Lung (tissue), 12 donors: ENCODE data around the gene KANK2. TPM values are rescaled to one million over a fixed set of nuclear protein-coding genes. Genes with fewer than 3 reads are reported as not detected.

Source experiments
- ATAC-seq: fragments of 200-7000 bp; cut with Tn5 transposase; one replicate; pipeline ENCODE4 v1.9.1; 2020; ENCODE audit warnings: moderate number of reproducible peaks; ENCODE audit not compliant: insufficient read depth, low FRiP score
- DNase-seq, 3 donors: peaks; one replicate each; pipeline ENCODE4 v3.0.0-alpha.2; 2013 to 2017
- H3K27ac ChIP-seq, 2 donors: one replicate each; pipeline ENCODE4 v1.5.1; 2013; ENCODE audit warnings: mild to moderate bottlenecking in 2 of 2, moderate library complexity in 2 of 2, control low read depth in 1 of 2, inconsistent platforms in 1 of 2, low read depth in 1 of 2, low read length in 1 of 2
- H3K27me3 ChIP-seq, 3 donors: one replicate each; pipeline ENCODE4 v1.5.1; 2013; ENCODE audit warnings: low read length in 2 of 3; ENCODE audit not compliant: control insufficient read depth in 3 of 3, insufficient read depth in 3 of 3
- H3K36me3 ChIP-seq, 4 donors: one replicate each; pipeline ENCODE4 v1.5.1; 2013; ENCODE audit warnings: low read length in 4 of 4, mild to moderate bottlenecking in 1 of 4, moderate library complexity in 1 of 4; ENCODE audit not compliant: control insufficient read depth in 4 of 4, insufficient read depth in 4 of 4
- H3K4me1 ChIP-seq, 5 donors: one replicate each; pipeline ENCODE4 v1.5.1; 2013; ENCODE audit warnings: low read length in 5 of 5, mild to moderate bottlenecking in 2 of 5, moderate library complexity in 1 of 5; ENCODE audit not compliant: control insufficient read depth in 5 of 5, insufficient read depth in 5 of 5
- H3K4me3 ChIP-seq: one replicate; pipeline ENCODE4 v1.5.1; 2013; ENCODE audit warnings: mild to moderate bottlenecking, control low read depth, moderate library complexity
- H3K9ac ChIP-seq, 2 donors: one replicate each; pipeline ENCODE4 v1.5.1; 2013; ENCODE audit warnings: low read length in 2 of 2, control low read depth in 1 of 2; ENCODE audit not compliant: insufficient read depth in 1 of 2
- H3K9me3 ChIP-seq, 4 donors: one replicate each; pipeline ENCODE4 v1.5.1; 2013; ENCODE audit warnings: low read length in 3 of 4, mild to moderate bottlenecking in 1 of 4, moderate library complexity in 1 of 4; ENCODE audit not compliant: control insufficient read depth in 4 of 4, insufficient read depth in 3 of 4
- CTCF ChIP-seq: IDR thresholded peaks from 2 replicates; pipeline ENCODE4 v1.5.1; 2012; ENCODE audit warnings: mild to moderate bottlenecking; ENCODE audit errors: control extremely low read depth, extremely low read depth
- WGBS, 2 donors: extraction: QIAGEN DNeasy Blood & Tissue Kit; methylation state at CpG; one replicate each; pipeline ENCODE4 v1.1.7; 2013; 5-methylcytosine and 5-hydroxymethylcytosine counted together
- polyA plus RNA-seq, 2 donors: library from polyadenylated mRNA; stranded (reverse); fragments of 200-250 nt; gene quantifications; one replicate each; pipeline ENCODE4 v1.2.1, GENCODE V29; 2013
- total RNA-seq, 2 donors: library from RNA; depleted of rRNA in 1 of 2; stranded (reverse); fragments of >200 nt in 1 of 2; gene quantifications; one replicate each; pipeline ENCODE4 v1.2.1, GENCODE V29; 2014 to 2021
- donor health status: control.
- donor health status: control.
- donor health status: Bipolar disorder and iron deficiency.
- donor health status: healthy.
- donor health status: DM: yes; HTN: yes; CAD: no.

The KANK2 gene
- total and polyA plus RNA-seq, 4 donors: 90.1 to 164 (median 113) TPM

GRCh38 chr19:11204943-11205349 lies 7.6 kb upstream of the KANK2 start:
- Histone ChIP-seq H3K9ac (no peak overlapping the region), H3K4me1 (peaks cover 0 to 10% (median 0%) of the 10 kb centered on the region in 5 donors), H3K9me3 (no peaks in the 10 kb centered on the region), H3K27ac (peak overlapping the region in 1 of 2 donors; percentile 3), H3K27me3 (no peaks in the 10 kb centered on the region), H3K36me3 (peaks cover 0 to 37% (median 6%) of the 10 kb centered on the region in 4 donors), H3K4me3 (no peak overlapping the region)
- ATAC-seq (no peak), DNase-seq (no peak)
- TF ChIP-seq CTCF: no peak
- 25 to 48% methylated on average over 5 of the region's 5 CpGs for WGBS, 2 donors

GRCh38 chr19:11204076-11204602 lies 6.8 kb upstream of the KANK2 start:
- Histone ChIP-seq H3K4me3 (no peak overlapping the region), H3K27ac (peak overlapping the region; percentile 26 to 90), H3K36me3 (peaks cover 0 to 35% (median 5%) of the 10 kb centered on the region in 4 donors), H3K27me3 (no peaks in the 10 kb centered on the region), H3K9me3 (no peaks in the 10 kb centered on the region), H3K4me1 (peaks cover 0 to 10% (median 0%) of the 10 kb centered on the region in 5 donors), H3K9ac (no peak overlapping the region)
- 76 to 84% methylated on average over 9 of the region's 9 CpGs for WGBS, 2 donors
- DNase-seq: no peak
- no peak for ATAC-seq
- no peak for TF ChIP-seq CTCF

- Histone ChIP-seq H3K27ac (peak overlapping the region; percentile 59 to 90), H3K4me1 (peaks cover 0 to 10% (median 0%) of the 10 kb centered on the region in 5 donors), H3K4me3 (no peak overlapping the region), H3K36me3 (peaks cover 0 to 28% (median 5%) of the 10 kb centered on the region in 4 donors), H3K9me3 (no peaks in the 10 kb centered on the region), H3K27me3 (no peaks in the 10 kb centered on the region), H3K9ac (peak overlapping the region in 1 of 2 donors; percentile 80)
- WGBS, 2 donors: 49 to 55% methylated on average over 16 to 17 of the region's 17 CpGs
- ATAC-seq (peak; percentile 58), DNase-seq (peak; percentile 97 to 98 (median 97))
- peak; percentile 28 for TF ChIP-seq CTCF
These were observed 6.1 kb upstream of the KANK2 start for GRCh38 chr19:11203194-11204075.
